Activated T-cell treated with anti-CD3 and anti-CD28 coated beads for 4 hours (primary cell): ENCODE results near the gene MYO1D.

ENCODE experiments used
- DNase-seq: peaks from one replicate; pipeline ENCODE4 v3.0.0-alpha.2; 2020

The MYO1D gene

GRCh38 chr17:32445971-32446370, 431.0 kb downstream of the MYO1D start:
- no peak for DNase-seq

GRCh38 chr17:32445497-32445896, 431.4 kb downstream of the MYO1D start:
- DNase-seq: no peak

- DNase-seq: peak; percentile 26
These were observed 431.9 kb downstream of the MYO1D start for GRCh38 chr17:32445074-32445415.

GRCh38 chr17:32444301-32445073, 432.4 kb downstream of the MYO1D start, which contains the start of gene PSMD11:
Gene PSMD11, plus strand, starts transcription at chr17:32444510. Its CDS starts 14 bp downstream, at chr17:32444524.
- DNase-seq: peak; percentile 97

- DNase-seq: no peak
These were observed 433.1 kb downstream of the MYO1D start for GRCh38 chr17:32443827-32444300.
